ENCODE measurements around the gene CDK16.

Gene CDK16

GRCh38 chrX:47209508-47210238 lies 8.8 kb upstream of the CDK16 start:
- DNase-seq, result no peak

DNA sequence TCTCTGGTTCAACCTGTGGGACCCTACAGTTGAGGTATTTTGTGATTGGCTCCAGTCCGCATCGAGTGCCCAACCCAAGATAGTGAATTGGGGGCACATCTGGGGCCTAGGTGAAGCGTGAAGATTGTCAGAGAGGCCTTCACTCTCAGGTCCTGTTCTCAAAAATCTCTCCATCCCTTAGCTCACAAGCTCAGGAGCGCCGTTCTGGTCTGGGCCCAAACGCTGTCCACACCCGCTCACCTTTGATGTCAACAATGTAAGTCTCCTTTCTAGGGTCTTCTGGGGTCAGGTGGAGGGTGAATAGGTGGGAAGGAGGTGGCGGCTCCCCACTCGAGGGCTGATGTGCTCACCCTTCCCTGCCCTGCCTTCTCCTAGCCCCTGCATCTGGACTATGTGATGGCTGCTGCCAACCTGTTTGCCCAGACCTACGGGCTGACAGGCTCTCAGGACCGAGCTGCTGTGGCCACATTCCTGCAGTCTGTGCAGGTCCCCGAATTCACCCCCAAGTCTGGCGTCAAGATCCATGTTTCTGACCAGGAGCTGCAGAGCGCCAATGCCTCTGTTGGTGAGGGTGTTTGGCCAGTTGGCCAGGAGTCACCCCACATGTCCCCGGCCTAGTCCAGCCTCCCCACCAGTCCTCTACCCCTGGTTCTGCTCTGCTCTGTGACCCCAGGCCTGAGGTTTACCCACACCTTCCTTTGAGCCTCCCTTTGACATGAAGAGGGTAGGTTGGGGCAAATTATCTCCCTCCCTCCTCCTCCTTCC lies 7.6 kb upstream of the CDK16 start:
- no peak for DNase-seq

GRCh38 chrX:47212381-47213293 lies 5.8 kb upstream of the CDK16 start:
- no peak for DNase-seq

- no peak for DNase-seq
Measured at GRCh38 chrX:47214435-47215077, 3.9 kb upstream of the CDK16 start.

DNA sequence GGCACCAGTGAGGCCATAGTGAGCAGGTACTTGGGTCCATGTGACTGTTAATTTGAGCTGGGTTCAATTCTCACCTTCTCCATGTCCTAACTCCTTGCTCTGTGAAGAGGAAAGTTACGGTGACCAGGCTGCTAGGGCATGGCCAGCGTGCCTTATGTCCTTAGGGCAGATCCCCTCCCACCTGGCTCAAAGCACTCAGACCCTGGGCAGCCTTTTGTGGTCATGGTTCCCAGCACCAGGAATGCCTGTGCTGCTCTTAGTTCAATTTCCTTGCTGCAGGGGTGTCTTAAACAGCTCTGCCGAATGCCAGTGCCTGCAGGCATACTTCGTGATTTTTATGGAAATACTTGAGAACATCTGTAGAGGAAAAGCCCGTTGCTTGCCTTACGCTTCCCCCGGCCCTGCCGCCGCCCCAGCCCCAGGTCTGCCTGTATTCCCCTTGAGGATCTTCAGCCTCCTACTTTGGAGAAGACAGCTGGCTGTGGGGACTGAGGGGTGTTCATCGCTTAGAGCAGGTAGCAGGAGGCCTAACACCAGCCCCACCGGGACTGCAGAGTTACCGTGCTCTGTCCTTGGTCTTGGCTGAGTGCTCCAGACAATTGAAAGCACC lies 3.1 kb upstream of the CDK16 start:
- DNase-seq, result no peak

GRCh38 chrX:47216393-47216925 lies 2.0 kb upstream of the CDK16 start:
- DNase-seq, result no peak

GRCh38 chrX:47217121-47217851 lies 1.2 kb upstream of the CDK16 start:
- DNase-seq, result no peak

GRCh38 chrX:47217852-47218279 lies 615 bp upstream of the CDK16 start:
- DNase-seq, result peak; percentile 100

- DNase-seq, result peak; percentile 68
Measured at GRCh38 chrX:47218920-47219815, 687 bp downstream of the CDK16 start.

- DNase-seq, result no peak
Measured at GRCh38 chrX:47221756-47222155, 3.3 kb downstream of the CDK16 start.

- DNase-seq, result no peak
Measured at GRCh38 chrX:47222751-47223350, 4.4 kb downstream of the CDK16 start.

GRCh38 chrX:47223476-47224250 lies 5.2 kb downstream of the CDK16 start:
- no peak for DNase-seq

GRCh38 chrX:47224266-47224895 lies 5.9 kb downstream of the CDK16 start:
- DNase-seq, result no peak

DNA sequence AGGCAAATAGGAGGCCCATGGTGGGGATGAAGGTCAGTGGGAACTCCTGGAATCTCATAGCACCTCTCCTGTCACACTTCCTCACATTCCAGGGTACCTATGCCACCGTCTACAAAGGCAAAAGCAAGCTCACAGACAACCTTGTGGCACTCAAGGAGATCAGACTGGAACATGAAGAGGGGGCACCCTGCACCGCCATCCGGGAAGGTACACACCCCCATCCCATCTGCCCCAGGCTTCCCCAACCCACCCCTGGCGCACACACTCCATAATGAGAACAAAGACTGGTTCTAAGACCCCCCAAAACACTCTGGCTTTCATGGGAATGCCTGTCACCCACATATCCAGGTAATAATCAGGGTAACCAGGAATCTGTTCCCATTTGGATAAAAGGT lies 6.4 kb downstream of the CDK16 start:
- DNase-seq, result no peak

- no peak for DNase-seq
Measured at GRCh38 chrX:47226071-47226470, 7.6 kb downstream of the CDK16 start.

DNA sequence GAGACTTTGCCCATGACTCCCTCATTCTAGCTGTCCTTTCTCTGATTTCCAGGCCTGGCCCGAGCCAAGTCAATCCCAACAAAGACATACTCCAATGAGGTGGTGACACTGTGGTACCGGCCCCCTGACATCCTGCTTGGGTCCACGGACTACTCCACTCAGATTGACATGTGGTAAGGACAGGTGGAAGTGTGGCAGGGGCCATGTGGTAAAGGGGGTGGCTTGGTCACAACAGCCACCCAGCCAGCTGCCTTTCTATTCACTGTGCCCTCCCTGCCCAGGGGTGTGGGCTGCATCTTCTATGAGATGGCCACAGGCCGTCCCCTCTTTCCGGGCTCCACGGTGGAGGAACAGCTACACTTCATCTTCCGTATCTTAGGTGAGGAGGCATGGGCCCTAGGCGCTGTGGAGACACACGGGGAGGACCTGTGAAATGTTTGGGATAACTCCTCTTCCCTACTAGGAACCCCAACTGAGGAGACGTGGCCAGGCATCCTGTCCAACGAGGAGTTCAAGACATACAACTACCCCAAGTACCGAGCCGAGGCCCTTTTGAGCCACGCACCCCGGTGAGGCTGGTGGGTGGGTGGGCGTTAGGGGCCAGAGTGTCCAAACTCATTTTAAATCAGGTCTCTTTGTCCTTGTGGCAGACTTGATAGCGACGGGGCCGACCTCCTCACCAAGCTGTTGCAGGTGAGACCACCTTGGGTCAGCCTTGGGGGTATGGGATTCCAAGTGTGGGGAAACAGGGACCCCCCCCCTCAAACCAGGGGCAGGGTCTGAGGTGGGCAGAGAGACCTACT lies 8.3 kb downstream of the CDK16 start:
- DNase-seq, result no peak

GRCh38 chrX:47227334-47227583 lies 8.8 kb downstream of the CDK16 start:
- DNase-seq, result no peak
